Mesenchymal stem cell (in vitro differentiated cells and primary cell): Measurements from ENCODE around the gene DUS2.
"Not testable (repeated sequence)": the region's sequence is repeated elsewhere in the genome, so short reads cannot be mapped to it uniquely, and the experiment has no call there.

Experiments
- DNase-seq: peaks from one replicate; pipeline ENCODE4 v3.0.0-alpha.2; 2013
- H2AFZ ChIP-seq: one replicate; pipeline ENCODE4 v1.6.1; 2013; ENCODE audit warnings: low read depth, mild to moderate bottlenecking, control low read depth, inconsistent platforms, low read length, moderate library complexity
- H2AK5ac ChIP-seq: 2 replicates; pipeline ENCODE4 v1.6.1; 2013; ENCODE audit warnings: low read length, moderate library complexity, mild to moderate bottlenecking, inconsistent platforms; ENCODE audit not compliant: severe bottlenecking
- H2BK120ac ChIP-seq: one replicate; pipeline ENCODE4 v1.6.1; 2013; ENCODE audit warnings: low read depth, mild to moderate bottlenecking, inconsistent platforms, low read length, moderate library complexity
- H2BK12ac ChIP-seq, 2 experiments: one replicate each; pipeline ENCODE4 v1.6.1; 2013; ENCODE audit warnings: inconsistent platforms in 2 of 2, low read length in 2 of 2, mild to moderate bottlenecking in 2 of 2, moderate library complexity in 2 of 2, control low read depth in 1 of 2
- H2BK15ac ChIP-seq: one replicate; pipeline ENCODE4 v1.6.1; 2013; ENCODE audit warnings: mild to moderate bottlenecking, low read depth, inconsistent platforms; ENCODE audit not compliant: poor library complexity, severe bottlenecking
- H2BK5ac ChIP-seq: 2 replicates; pipeline ENCODE4 v1.6.1; 2013; ENCODE audit warnings: low read depth, mild to moderate bottlenecking, low read length, control low read depth, inconsistent platforms; ENCODE audit not compliant: poor library complexity, severe bottlenecking
- H3K14ac ChIP-seq, 2 experiments: one replicate each; pipeline ENCODE4 v1.6.1; 2013; ENCODE audit warnings: inconsistent platforms in 2 of 2, low read length in 2 of 2, control low read depth in 1 of 2, mild to moderate bottlenecking in 1 of 2, moderate library complexity in 1 of 2
- H3K18ac ChIP-seq, 2 experiments: one replicate each; pipeline ENCODE4 v1.6.1; 2013; ENCODE audit warnings: inconsistent platforms in 2 of 2, low read length in 2 of 2, control low read depth in 1 of 2, low read depth in 1 of 2, mild to moderate bottlenecking in 1 of 2
- H3K23ac ChIP-seq, 2 experiments: one replicate each; pipeline ENCODE4 v1.6.1; 2013; ENCODE audit warnings: inconsistent platforms in 2 of 2, low read length in 2 of 2, mild to moderate bottlenecking in 2 of 2, moderate library complexity in 2 of 2, control low read depth in 1 of 2
- H3K27ac ChIP-seq: 2 replicates; pipeline ENCODE4 v1.5.1; 2013; ENCODE audit warnings: mild to moderate bottlenecking, moderate library complexity, low read length, control low read depth, inconsistent platforms; ENCODE audit not compliant: poor library complexity, severe bottlenecking
- H3K27me3 ChIP-seq, 2 experiments: 2 replicates each; pipeline versions ENCODE4 v1.6.1 to v1.7.0; 2013; ENCODE audit warnings: low read length in 2 of 2, mild to moderate bottlenecking in 2 of 2, moderate library complexity in 2 of 2, control low read depth in 1 of 2, inconsistent platforms in 1 of 2; ENCODE audit not compliant: control insufficient read depth in 1 of 2, insufficient read depth in 1 of 2
- H3K36me3 ChIP-seq, 2 experiments: 2 replicates each; pipeline versions ENCODE4 v1.6.1 to v1.7.0; 2013; ENCODE audit warnings: low read length in 2 of 2, control low read depth in 1 of 2, inconsistent platforms in 1 of 2, low read depth in 1 of 2, mild to moderate bottlenecking in 1 of 2; ENCODE audit not compliant: insufficient read depth in 2 of 2, control insufficient read depth in 1 of 2
- H3K4ac ChIP-seq, 2 experiments: one replicate each; pipeline ENCODE4 v1.6.1; 2013; ENCODE audit warnings: inconsistent platforms in 2 of 2, low read length in 2 of 2, mild to moderate bottlenecking in 2 of 2, moderate library complexity in 2 of 2, control low read depth in 1 of 2, low read depth in 1 of 2
- H3K4me1 ChIP-seq: 2 replicates; pipeline ENCODE4 v1.6.1; 2013; ENCODE audit warnings: low read depth, low read length, control low read depth; ENCODE audit not compliant: control insufficient read depth, insufficient read depth
- H3K4me2 ChIP-seq: 2 replicates; pipeline ENCODE4 v1.6.1; 2013; ENCODE audit warnings: low read length, mild to moderate bottlenecking, inconsistent platforms; ENCODE audit not compliant: poor library complexity, severe bottlenecking
- H3K4me3 ChIP-seq, 2 experiments: 2 replicates each; pipeline versions ENCODE4 v1.5.1 to v1.7.0; 2013; ENCODE audit warnings: low read length in 2 of 2, mild to moderate bottlenecking in 2 of 2, control low read depth in 1 of 2, low read depth in 1 of 2; ENCODE audit not compliant: insufficient read depth in 1 of 2
- H3K79me1 ChIP-seq: replicated peaks from 2 replicates; pipeline ENCODE4 v1.6.1; 2013; ENCODE audit warnings: mild to moderate bottlenecking, control low read depth, low read length, inconsistent platforms; ENCODE audit not compliant: poor library complexity, severe bottlenecking
- H3K9ac ChIP-seq: 2 replicates; pipeline ENCODE4 v1.7.0; 2013; ENCODE audit warnings: mild to moderate bottlenecking, low read length, moderate library complexity
- H3K9me3 ChIP-seq: 2 replicates; pipeline ENCODE4 v1.7.0; 2013; ENCODE audit warnings: mild to moderate bottlenecking, low read length; ENCODE audit not compliant: control insufficient read depth
- H4K8ac ChIP-seq: one replicate; pipeline ENCODE4 v1.6.1; 2013; ENCODE audit warnings: inconsistent platforms, mild to moderate bottlenecking, low read length, moderate library complexity
- H4K91ac ChIP-seq: one replicate; pipeline ENCODE4 v1.6.1; 2013; ENCODE audit warnings: mild to moderate bottlenecking, low read length, inconsistent platforms
- WGBS: methylation state at CpG from one replicate; pipeline ENCODE4 v1.1.7; 2013; ENCODE audit warnings: mixed read lengths; 5-methylcytosine and 5-hydroxymethylcytosine counted together

Gene DUS2

GRCh38 chr16:68090130-68090529 is 67.0 kb downstream of the DUS2 start:
- Histone ChIP-seq H2BK120ac (no peak overlapping the region), H4K91ac (no peak overlapping the region), H3K9me3 (no peaks in the 10 kb centered on the region), H4K8ac (no peak overlapping the region), H3K4me1 (peaks cover 3% of the 10 kb centered on the region), H2BK5ac (no peak overlapping the region), H3K23ac (no peak overlapping the region), H3K36me3 (no peaks in the 10 kb centered on the region), H2BK15ac (no peak overlapping the region), H3K27me3 (no peaks in the 10 kb centered on the region), H3K14ac (no peak overlapping the region), H3K4me2 (no peak overlapping the region), H3K79me1 (peaks cover 5% of the 10 kb centered on the region), H2AK5ac (no peak overlapping the region), H3K9ac (peak overlapping the region; percentile 30), H3K18ac (no peak overlapping the region), H2BK12ac (no peak overlapping the region), H2AFZ (no peak overlapping the region), H3K27ac (no peak overlapping the region), H3K4ac (no peak overlapping the region), H3K4me3 (no peak overlapping the region)
- WGBS = no CpG with 5 or more reads among the region's 3 CpGs
- no peak for DNase-seq

GRCh38 chr16:68090533-68090932 is 67.4 kb downstream of the DUS2 start:
- Histone ChIP-seq H2BK15ac (no peak overlapping the region), H3K4me1 (peaks cover 3% of the 10 kb centered on the region), H3K9me3 (no peaks in the 10 kb centered on the region), H3K27me3 (no peaks in the 10 kb centered on the region), H3K4me3 (no peak overlapping the region), H2BK120ac (no peak overlapping the region), H4K8ac (no peak overlapping the region), H3K23ac (no peak overlapping the region), H3K27ac (no peak overlapping the region), H2AK5ac (no peak overlapping the region), H3K4ac (no peak overlapping the region), H3K18ac (no peak overlapping the region), H3K9ac (peak overlapping the region; percentile 30), H2BK5ac (no peak overlapping the region), H3K4me2 (no peak overlapping the region), H4K91ac (no peak overlapping the region), H2AFZ (no peak overlapping the region), H3K36me3 (no peaks in the 10 kb centered on the region), H3K14ac (no peak overlapping the region), H3K79me1 (peaks cover 8% of the 10 kb centered on the region), H2BK12ac (no peak overlapping the region)
- DNase-seq = no peak
- WGBS = no CpG with 5 or more reads among the region's 3 CpGs

- Histone ChIP-seq H2BK120ac (no peak overlapping the region), H3K9me3 (no peaks in the 10 kb centered on the region), H2BK5ac (no peak overlapping the region), H3K36me3 (no peaks in the 10 kb centered on the region), H3K27me3 (no peaks in the 10 kb centered on the region), H3K4me2 (no peak overlapping the region), H3K4ac (no peak overlapping the region), H3K4me3 (no peak overlapping the region), H2BK12ac (no peak overlapping the region), H3K18ac (no peak overlapping the region), H2BK15ac (no peak overlapping the region), H3K4me1 (peaks cover 3% of the 10 kb centered on the region), H3K23ac (no peak overlapping the region), H3K79me1 (peaks cover 11% of the 10 kb centered on the region), H2AK5ac (no peak overlapping the region), H3K9ac (peak overlapping the region; percentile 25), H2AFZ (no peak overlapping the region), H4K8ac (no peak overlapping the region), H3K14ac (no peak overlapping the region), H3K27ac (peak overlapping the region; percentile 71), H4K91ac (no peak overlapping the region)
- peak; percentile 41 for DNase-seq
- whole genome bisulfite sequencing = 97% methylated on average over 4 of the region's 5 CpGs
Measured at GRCh38 chr16:68091380-68092261, 68.5 kb downstream of the DUS2 start.

GRCh38 chr16:68092275-68092674 is 69.2 kb downstream of the DUS2 start:
- H4K91ac ChIP-seq, H3K23ac ChIP-seq, H2AFZ ChIP-seq, H3K14ac ChIP-seq, H3K4me3 ChIP-seq, H3K4ac ChIP-seq, H3K4me1 ChIP-seq, H3K9me3 ChIP-seq, H2BK12ac ChIP-seq, H3K36me3 ChIP-seq, H3K18ac ChIP-seq, H4K8ac ChIP-seq, H2BK5ac ChIP-seq, DNase-seq, H3K4me2 ChIP-seq, H2BK120ac ChIP-seq, H3K27me3 ChIP-seq, H2BK15ac ChIP-seq: not testable (repeated sequence)
- Histone ChIP-seq H3K9ac (peak overlapping the region; percentile 75), H2AK5ac (peak overlapping the region; percentile 48), H3K79me1 (peaks cover 12% of the 10 kb centered on the region), H3K27ac (peak overlapping the region; percentile 71)
- 96% methylated on average over 10 of the region's 10 CpGs for WGBS
